Tibial nerve (tissue), 4 donors: ENCODE measurements around the gene GPC6.

ENCODE experiments used
- CTCF ChIP-seq, 5 experiments: fragments of 200-600 bp in 3 of 5; fragments of 450-650 bp in 2 of 5; sonication (generic) in 3 of 5; IDR thresholded peaks; one replicate each; pipeline ENCODE4 v1.5.1; 2016 to 2019; ENCODE audit warnings: antibody characterized with exemption in 5 of 5, mild to moderate bottlenecking in 3 of 5, moderate library complexity in 2 of 5
- EP300 ChIP-seq, 2 donors: sonication (generic); formaldehyde crosslinking; IDR thresholded peaks; one replicate each; pipeline ENCODE4 v1.6.1; 2017; ENCODE audit warnings: antibody characterized with exemption in 2 of 2, mild to moderate bottlenecking in 1 of 2
- POLR2A ChIP-seq, 2 donors: fragments of 450-650 bp; IDR thresholded peaks; one replicate each; pipeline ENCODE4 v1.6.1; 2017; ENCODE audit warnings: antibody characterized with exemption in 2 of 2, mild to moderate bottlenecking in 2 of 2, moderate library complexity in 2 of 2

GRCh38 chr13:93499991-93500390 lies 273.4 kb downstream of the GPC6 start:
- TF ChIP-seq CTCF (IDR thresholded peaks at IDR 0.05) = no peak
- TF ChIP-seq EP300 (IDR thresholded peaks at IDR 0.05) = no peak
- TF ChIP-seq POLR2A (IDR thresholded peaks at IDR 0.05) = no peak
